Stimulated activated CD4-positive, alpha-beta T cell treated with anti-CD3 and anti-CD28 coated beads, TNF-alpha, amount 100 ng/mL, for 4 hours (primary cell): ENCODE results near the gene CDKN2B.
"Not testable (repeated sequence)": the region's sequence is repeated elsewhere in the genome, so short reads cannot be mapped to it uniquely, and the experiment has no call there.

Experiments used
- DNase-seq, 3 experiments: peaks; one replicate each; pipeline ENCODE4 v3.0.0-alpha.2; 2020; ENCODE audit warnings: low read depth in 3 of 3

CDKN2B gene, protein sequence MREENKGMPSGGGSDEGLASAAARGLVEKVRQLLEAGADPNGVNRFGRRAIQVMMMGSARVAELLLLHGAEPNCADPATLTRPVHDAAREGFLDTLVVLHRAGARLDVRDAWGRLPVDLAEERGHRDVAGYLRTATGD

DNA sequence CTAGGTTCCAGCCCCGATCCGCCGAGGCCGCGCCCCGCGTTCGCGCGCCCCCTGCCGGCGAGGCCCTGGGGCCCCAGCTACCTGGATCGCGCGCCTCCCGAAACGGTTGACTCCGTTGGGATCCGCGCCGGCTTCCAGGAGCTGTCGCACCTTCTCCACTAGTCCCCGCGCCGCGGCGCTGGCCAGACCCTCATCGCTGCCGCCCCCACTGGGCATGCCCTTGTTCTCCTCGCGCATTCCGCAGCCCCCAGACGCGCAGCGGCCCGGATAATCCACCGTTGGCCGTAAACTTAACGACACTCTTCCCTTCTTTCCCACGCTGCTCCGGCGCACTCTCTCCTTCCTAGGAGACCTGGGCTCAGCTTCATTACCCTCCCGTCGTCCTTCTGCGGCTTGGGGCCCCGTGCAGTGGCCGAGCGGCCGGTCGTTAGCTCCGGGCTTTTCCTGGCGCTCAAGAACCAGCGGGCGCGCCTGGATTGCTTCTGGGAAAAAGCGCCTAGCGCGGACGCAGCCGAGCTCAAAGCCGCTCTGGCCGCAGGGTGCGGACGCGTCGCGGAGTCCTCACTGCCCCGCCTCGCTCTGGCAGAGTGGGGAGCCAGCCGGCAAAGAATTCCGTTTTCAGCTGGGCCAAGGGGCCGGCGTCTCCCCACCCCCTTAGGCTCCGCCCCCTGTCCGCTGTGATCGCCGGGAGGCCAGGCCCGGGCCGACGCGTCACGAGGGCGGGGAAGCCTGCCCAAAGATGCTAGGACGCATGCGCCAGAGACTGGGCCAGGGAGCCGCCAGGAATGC lies at the start of gene CDKN2B:
Gene CDKN2B (minus strand): TSS at position 589 of the 789 bp plus-strand sequence. CDS start 352 bp downstream, at position 237.
- peak in 2 of 3 experiments; percentile 37 to 42 for DNase-seq

DNA sequence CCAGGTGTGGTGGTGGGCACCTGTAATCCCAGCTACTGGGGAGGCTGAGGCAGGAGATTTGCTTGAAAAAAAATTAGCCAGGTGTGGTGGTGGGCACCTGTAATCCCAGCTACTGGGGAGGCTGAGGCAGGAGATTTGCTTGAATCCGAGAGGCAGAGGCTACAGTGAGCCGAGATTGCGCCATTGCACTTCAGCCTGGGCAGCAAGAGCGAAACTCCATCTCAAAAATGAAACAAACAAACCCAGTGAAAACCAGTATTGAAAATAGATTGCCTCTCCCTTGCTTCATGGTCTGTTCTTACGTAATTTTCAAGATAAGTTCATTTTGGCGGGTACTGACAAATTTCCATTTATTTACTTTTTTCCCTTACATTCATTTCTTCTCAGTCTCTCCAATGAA lies 48.9 kb upstream of the CDKN2B start:
- not testable (repeated sequence) for DNase-seq

DNA sequence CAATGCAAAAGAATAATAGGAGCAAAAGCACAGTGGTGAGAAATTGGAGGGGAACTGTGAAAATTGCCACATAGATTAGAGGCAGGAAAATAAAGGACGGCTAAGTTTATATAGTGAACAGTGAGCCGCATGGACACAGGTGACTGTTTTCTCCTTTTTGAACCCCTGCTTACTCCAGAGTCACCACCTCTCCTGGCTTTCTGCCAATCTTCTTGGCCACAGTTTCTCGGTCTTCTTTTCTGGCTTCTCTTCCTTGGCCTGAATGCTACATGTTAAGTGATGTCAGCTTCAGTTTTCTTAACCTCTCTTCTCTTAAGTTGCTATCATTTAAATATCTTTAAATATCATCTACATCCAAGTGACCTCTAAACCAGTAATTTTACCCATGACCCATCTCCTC lies 47.3 kb upstream of the CDKN2B start:
- no peak for DNase-seq

DNA sequence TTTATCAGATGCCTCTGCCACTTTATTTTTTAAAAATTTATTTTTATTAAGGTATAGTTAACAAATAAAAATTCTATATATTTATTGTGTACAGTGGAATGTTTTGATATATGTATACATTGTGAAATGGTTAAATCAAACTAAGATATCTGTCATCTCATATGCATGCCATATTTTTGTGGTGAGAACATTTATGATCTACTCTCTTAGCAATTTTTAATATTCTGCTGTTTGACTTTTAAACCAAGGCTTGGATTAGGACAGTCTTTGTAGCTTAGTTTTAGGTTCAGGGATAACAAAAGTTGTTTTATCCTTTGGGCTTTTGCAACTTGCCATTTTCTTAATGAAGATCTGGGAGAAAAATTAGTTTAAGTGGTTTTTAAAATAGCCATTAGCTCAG lies 46.0 kb upstream of the CDKN2B start:
- DNase-seq: no peak

DNA sequence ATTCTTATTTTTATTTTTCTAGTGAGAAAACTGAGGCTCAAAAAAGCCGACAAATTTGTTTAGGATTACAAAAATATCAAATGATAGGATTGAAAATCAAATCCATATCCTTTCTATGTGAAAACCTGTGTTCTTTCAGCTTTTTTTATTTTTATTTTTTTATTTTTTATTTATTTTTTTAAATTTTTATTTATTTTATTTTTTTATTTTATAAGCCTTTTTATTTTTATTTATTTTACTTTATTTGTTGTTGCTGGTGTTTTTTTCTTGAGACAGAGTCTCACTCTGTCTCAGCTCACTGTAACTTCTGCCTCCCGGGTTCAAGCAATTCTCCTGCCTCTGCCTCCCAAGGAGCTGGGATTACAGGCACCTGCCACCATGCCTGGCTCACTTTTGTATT lies 45.4 kb upstream of the CDKN2B start:
- no peak for DNase-seq

DNA sequence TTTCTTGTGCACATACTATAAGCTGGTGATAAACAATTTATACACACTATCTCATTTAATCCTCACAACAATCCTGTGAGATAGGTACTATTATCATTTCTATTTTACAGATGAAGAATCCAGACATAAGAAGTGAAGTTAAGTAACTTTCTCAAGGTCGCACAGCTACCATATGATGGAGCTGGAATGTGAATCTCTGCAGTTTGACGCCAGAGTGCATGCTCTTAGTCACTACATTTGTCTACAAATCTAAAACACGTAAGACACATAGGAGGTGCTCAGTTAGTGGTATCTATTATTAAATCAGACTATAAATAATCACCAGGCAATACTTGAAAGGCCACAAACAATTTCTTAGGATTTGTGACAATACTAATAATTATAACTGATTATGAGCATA lies 45.0 kb upstream of the CDKN2B start:
- no peak for DNase-seq

DNA sequence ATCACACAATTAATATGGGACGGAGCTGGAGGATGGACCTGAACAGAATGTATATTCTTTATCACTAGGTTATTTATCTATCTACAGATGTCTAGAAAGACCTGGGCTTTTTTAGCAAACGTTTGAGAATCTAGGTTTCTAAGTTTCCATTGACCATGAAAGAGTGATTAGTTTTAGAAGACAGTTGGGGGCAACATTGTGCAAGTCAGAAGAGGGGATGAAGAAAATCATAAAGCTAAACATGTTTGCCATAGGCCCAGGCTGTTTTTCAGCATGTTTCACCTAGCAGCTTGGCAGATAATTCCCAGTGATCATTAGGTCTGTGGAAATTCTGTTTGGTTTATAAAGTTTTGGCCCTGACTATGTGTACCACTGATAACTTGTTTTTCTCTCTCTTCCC lies 44.1 kb upstream of the CDKN2B start:
- no peak for DNase-seq

DNA sequence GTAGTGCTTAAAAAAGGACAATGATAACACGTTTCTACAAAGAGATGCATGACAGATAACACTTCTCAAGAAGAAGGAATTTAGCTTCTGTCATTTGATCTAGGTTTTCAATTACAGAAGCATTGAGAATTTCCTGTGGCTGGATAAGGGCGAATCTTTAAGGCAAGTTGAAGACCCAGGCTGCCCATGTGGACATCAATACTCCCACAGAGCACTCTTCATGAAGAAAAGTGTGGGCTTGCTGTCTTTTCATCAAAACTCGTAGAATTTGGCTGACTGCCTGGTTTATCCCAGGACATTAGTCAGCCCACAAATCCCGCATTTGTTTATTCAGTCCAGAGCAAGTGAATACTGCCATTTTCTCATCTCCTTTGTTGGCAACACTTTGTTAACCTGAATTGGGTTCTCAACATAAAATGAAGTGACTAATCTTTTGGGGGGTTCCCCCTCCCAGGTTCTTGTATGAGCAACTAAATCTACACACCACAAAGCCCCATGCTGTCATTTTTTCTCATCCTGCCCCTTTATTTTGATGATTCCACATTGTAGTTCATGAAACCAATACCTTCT lies 43.4 kb upstream of the CDKN2B start:
- no peak for DNase-seq

DNA sequence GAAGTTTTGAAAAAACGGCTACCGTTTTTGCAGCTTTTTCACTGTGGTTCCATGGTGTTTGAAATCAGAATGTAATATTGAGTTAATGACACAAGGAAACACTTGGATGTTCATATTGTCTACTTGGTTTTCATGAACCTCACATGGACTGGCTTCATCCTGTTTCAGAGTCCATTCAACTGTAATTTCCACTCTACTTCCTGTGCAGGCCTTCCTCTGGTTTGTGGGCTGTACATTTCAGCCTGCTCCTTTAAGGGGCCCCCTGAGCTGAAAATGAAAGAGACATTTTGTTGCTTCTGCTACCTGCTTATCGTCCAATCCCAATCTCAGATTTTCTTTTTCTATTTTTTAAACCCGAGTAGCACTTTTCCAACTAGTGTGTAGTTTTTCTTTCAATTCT lies 41.8 kb upstream of the CDKN2B start:
- DNase-seq: no peak

DNA sequence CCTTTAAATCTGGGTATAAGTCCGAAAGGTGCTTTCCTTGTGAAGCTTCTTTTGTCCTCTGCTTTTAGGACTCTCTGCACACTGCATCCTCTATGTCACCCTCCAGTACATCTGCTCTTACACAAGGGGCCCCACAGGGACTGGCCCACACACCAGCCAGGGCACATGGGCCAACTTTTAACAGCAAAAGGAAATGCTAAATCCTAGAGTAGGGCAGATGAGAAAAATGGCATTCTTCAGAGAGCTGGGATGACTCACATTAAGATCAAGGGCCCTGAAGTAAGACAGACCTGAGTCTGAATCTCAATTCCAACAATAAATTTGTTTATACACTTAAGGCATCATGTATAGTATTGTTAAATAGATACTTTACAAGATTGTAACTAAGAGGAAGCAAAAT lies 40.3 kb upstream of the CDKN2B start:
- DNase-seq: no peak

DNA sequence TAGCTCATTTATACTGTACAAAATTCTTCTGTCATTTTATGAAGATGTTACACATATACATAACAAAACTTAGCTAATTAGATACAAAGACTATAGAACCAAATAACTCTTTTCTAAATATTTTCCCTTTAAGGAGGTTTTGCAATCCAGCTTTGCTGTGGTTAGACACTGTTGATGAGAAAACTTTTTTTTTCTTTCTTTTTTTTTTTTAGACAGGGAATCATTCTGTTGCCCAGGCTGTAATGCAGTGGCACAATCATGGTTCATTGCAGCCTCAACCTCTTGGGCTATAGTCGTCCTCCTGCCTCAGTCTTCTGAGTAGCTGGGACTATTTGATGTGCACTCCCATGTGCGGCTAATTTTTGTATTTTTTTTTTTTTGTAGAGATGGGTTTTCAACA lies 38.5 kb upstream of the CDKN2B start:
- no peak for DNase-seq

DNA sequence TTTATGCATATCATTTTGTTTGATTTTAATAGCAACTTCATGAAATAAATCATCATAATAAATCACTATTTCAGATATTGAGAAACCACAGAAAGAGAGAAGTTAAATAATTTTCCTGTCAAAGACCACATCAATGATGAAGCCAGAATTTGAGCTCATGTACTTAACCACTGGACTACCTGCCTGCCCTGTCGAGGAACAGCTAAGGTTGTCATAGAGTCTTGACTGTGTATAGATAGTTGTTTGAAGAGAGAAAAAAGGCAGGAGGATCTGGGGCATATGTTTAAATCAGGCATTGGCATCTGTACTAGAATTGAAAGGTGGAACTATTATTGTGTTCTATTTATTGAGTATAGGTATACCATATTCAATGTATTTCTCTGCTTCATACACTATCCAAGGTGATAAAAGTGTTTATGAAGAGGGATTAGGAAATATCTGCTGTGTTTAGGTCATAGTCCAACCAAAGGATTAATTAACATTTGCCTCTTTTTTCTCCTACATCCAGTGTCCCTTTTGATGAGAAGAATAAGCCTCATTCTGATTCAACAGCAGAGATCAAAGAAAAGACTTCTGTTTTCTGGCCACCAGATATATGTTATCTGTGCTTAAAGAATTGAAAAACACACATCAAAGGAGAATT lies 37.3 kb upstream of the CDKN2B start:
- DNase-seq: no peak

DNA sequence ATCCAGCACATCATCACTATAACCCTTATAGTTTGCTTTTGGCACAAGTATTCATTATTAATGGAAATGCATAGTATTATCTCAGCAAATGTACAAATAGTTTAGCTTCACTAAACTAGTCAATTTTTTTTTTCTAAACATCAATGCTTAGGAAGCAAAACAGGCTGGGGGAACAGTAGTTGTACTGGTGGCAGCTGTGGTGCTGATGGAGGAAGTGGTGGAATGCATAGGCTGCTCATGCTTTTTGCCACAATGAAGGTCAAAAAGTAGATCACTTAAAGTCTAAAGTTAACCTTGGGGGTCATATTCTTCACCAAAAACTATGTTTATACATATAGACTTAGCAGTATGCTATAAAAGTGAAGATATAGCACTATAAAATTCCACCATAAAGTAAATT lies 36.3 kb upstream of the CDKN2B start:
- DNase-seq: no peak

DNA sequence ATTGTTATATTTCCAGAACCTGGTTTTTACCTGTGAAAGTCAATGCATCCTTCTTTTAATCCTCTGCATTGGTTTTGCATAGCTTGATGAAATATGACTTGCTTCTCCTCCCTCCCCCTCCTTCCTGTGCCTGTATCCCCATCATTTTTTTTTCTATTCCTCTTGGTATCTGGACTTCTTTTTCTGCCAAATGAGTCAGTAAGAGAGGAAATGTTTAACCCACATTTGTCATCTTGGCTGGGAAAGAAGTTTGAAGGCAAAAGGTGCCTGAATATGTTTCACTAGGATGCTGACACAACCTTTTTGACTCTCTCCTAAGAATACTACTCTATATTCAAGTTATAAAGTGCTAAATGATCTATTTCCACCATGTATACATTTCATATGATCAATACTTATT lies 35.5 kb upstream of the CDKN2B start:
- DNase-seq: no peak

DNA sequence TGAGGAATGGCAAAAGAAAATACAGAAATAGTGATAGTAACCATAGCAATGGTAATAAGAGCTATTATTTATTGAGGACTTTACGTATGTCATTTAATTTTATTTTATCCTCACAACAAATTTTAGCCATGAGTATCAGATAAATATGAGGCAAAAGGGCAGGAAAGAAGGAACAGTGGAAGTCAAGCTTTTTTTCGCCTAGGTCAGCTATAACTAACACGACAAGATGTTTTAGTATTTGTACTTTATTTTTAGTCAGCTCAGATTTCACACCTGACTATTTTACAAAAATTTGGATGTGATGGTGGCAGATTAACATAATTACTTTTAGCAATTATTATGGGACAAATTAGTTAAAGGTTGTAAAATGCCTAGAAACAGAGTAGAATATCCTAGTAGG lies 34.8 kb upstream of the CDKN2B start:
- DNase-seq: no peak

DNA sequence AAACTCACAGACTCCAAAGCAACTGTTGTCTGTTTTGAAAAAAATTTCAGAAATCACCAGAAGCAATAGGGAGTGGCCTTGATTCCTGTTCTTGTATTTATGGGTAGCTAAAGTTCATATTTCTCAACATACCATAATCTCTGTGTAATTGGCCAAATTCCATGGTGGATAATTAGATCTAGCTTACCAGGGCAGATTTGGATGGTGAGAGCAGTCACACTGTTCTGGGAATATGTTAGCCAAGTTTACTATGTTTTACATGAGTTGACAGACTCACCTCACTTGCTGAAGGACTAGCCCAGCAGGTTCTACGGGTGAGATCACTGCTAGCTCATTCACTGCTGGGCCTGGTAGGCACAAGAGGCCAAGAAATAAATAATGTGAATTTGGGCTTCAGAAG lies 32.7 kb upstream of the CDKN2B start:
- no peak for DNase-seq

DNA sequence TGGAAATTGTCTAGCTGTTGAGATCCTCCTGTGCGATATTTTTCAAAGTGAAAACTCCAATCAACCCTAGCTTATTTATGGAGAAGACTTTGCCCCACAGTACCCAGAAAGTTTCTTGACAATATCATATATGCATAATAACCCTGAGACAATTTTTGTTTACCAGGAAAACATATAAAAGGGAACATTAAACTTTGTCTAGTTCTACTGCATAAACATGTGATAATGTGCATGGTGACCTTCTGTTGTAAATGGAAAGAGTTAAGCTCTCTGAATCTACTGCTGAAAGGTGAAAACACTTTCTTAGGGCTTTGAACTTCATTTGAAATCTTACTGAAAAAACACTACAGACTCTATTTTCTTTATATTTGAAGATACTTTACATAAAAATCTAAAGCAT lies 32.2 kb upstream of the CDKN2B start:
- DNase-seq: no peak

DNA sequence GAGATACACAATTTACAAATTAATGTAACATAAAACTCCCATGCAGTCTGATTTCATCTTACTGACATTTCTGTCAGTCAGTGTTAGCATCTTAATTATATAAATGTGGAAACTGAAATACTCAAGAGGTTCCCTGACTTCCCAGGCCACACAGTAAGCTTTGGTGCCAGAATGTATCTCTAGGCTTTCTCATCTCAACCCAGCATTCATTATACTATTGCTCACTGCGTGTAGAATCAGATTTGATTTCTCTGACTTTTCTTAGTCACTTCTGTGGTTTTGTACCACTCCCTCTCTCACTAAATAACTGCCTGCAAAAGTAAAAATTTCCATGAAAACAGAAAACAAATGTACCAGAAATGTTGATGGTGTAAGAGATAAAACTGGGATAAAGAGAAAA lies 31.7 kb upstream of the CDKN2B start:
- DNase-seq: no peak

DNA sequence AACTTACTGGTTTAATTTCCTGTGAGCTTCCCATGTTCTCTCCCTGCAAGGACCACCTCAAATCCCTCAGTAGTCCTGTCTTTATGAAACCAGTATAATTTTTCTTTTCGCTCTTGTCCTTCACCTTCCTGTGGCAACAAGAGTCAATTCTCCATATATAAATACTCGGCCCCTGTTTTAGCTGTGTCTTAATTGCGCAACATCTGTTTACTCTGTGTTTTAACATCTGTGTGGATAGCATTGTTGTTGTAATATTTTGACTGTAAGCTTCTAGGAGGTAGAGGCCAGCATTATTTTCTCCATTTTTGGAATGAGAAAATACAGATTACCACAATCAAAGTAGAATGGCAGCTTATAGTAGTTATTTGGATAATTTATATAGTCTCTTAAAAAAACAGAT lies 30.2 kb upstream of the CDKN2B start:
- no peak for DNase-seq

DNA sequence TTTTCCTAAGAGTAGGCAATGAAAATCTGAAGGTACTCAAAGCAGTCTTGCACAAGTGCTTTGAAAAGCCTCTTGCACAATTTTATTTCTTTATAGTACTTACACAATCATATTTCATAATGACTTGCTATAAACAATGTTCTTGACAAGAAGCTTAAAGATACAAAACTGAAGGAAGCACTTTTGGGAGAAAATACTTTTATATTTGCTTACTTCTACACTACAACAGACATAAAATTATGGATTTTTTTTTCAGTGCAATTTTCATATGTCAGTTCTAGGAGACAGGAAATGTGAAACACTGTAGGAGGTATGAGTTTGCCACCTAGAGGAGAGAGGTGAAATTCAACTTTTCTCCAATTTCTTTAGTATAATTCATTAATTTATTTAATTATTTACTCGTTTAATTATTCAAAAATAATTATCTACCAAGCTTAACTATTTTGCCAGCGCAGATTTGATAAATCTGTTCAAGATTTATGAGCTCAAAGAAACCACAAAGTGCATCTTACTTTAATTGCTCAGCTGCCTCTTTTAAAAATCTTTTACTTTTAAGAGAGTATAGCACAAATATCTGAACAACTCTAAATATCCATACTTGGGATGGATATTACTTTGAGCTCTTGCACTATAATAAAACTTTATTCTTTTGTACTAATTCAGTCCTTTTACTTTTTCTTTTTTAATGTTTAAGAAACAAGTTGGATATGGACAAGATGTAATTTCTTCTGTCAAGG lies 29.0 kb upstream of the CDKN2B start:
- no peak for DNase-seq

DNA sequence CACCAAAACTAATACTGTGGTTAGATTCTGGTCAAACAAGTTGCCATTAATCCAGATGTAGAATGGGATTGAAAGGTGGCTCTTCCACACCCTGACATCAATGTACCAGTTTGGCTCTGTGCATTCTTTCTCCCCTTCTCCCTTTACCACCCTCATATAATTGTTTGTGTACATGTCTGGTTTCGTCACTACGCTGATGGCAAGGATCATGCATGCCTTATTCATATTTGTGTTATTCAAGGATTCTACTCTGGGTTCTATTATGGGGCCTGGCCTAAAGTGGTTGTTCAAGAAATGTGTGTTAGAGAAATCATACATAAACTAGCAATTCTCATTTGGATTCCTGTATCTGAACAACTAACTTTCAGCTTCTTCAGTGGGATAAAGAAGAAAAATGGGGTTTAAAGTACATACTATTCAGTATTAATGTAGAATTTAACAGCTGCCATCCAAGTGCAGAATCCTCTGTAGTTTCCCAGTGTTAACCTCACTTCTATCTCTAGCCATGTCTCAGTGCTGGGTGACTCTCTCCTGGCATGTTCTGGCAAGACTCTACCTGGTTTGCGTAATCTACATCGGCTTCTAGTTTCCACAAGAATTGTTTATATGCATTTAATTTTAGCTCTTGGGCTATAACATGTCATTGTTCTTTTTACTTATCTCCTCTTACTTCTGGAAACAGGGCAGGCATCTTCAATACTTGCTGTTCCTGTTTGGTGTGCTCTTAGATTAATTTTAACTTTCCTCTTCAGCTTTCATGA lies 27.9 kb upstream of the CDKN2B start:
- DNase-seq: no peak
